ENCODE results near the gene RHBDL1.
A peak's percentile ranks its signal among the peaks of the same experiment; 100 is the strongest.

Gene RHBDL1

DNA sequence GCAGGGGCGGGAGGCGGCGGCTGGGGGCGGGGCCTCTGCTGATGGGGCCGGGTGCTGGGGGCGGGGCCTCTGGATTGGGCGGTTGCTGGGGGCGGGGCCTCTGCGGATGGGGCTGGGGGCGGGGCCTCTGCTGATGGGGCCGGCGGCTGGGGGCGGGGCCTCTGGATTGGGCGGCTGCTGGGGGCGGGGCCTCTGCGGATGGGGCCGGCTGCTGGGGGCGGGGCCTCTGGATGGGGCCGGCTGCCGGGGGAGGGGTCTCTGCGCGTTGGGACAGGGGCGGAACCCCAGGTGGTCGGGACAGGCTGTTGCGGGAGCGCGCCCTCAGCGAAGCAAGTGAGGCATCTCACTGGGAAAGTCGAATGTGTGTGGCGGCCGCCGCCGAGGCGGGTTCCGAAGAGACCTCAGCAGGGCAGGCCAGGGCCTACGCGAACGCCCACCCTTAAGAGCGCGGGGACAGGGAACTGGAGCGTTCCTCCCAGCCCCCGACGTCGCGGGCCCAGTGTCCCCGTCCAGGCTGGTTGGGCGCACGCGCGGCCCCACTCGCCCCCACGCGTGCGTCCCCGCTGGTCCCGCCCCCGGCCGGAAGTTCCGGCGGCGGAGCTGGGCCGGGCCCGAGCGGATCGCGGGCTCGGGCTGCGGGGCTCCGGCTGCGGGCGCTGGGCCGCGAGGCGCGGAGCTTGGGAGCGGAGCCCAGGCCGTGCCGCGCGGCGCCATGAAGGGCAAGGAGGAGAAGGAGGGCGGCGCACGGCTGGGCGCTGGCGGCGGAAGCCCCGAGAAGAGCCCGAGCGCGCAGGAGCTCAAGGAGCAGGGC, 4.5 kb downstream of the RHBDL1 start, which contains the start of gene STUB1:
Gene STUB1, plus strand, starts transcription at position 597 of the 811 bp plus-strand sequence. Its CDS starts 116 bp downstream, at position 713.
- peak within 1 kb of the TSS; percentile 52 for H4K8ac ChIP-seq (ENCODE audit: low read depth, low read length)
- peak; percentile 87 for DNase-seq (ENCODE audit: low spot score)
- H2BK120ac ChIP-seq (ENCODE audit: low read depth, low read length), result no peak within 1 kb of the TSS
- H2BK5ac ChIP-seq (ENCODE audit: low read length), result peak within 1 kb of the TSS; percentile 91
- no peak within 1 kb of the TSS for H3K4ac ChIP-seq (ENCODE audit: low read length)
- peak within 1 kb of the TSS; percentile 61 for H3K14ac ChIP-seq (ENCODE audit: low read length)
- H4K91ac ChIP-seq (ENCODE audit: low read depth, low read length, poor library complexity), result no peak within 1 kb of the TSS
- H3K79me1 ChIP-seq (ENCODE audit: low read depth, low read length), result peaks cover 30% of the 10 kb centered on the region
- peak within 1 kb of the TSS; percentile 87 to 98 for H3K4me3 ChIP-seq (ENCODE audit: low read length in 2 of 2)
- peaks cover 0 to 10% (median 0%) of the 10 kb centered on the region in 3 experiments for H3K27me3 ChIP-seq (ENCODE audit: control insufficient read depth in 3 of 3, insufficient read depth in 3 of 3, low read depth in 1 of 3, low read length in 3 of 3)
- peak within 1 kb of the TSS; percentile 94 for H3K9ac ChIP-seq (ENCODE audit: low read depth, low read length, poor library complexity)
- peaks cover 7 to 25% of the 10 kb centered on the region in 2 donors for H3K4me1 ChIP-seq (ENCODE audit: control insufficient read depth in 2 of 2, insufficient read depth in 1 of 2, low read depth in 1 of 2, low read length in 2 of 2)
- H2AFZ ChIP-seq (ENCODE audit: low read length), result peak within 1 kb of the TSS; percentile 95
- H2AK5ac ChIP-seq (ENCODE audit: low read depth, low read length), result peak within 1 kb of the TSS; percentile 86
- peaks cover 23 to 35% of the 10 kb centered on the region in 2 donors for H3K36me3 ChIP-seq (replicated peaks in 1 of 2; ENCODE audit: control insufficient read depth in 2 of 2, insufficient read depth in 2 of 2, low read length in 2 of 2)
- H3K27ac ChIP-seq (replicated peaks; ENCODE audit: low read length), result peak within 1 kb of the TSS; percentile 93
- H2BK12ac ChIP-seq (ENCODE audit: low read length), result no peak within 1 kb of the TSS
- peak within 1 kb of the TSS; percentile 98 for H3K23ac ChIP-seq (ENCODE audit: low read depth, low read length, poor library complexity)
- H3K18ac ChIP-seq (ENCODE audit: low read length), result peak within 1 kb of the TSS; percentile 99
- peaks cover 0 to 2% of the 10 kb centered on the region in 2 donors for H3K9me3 ChIP-seq (replicated peaks in 1 of 2; ENCODE audit: control insufficient read depth in 2 of 2, insufficient read depth in 1 of 2, low read depth in 1 of 2, low read length in 2 of 2)
- H3K4me2 ChIP-seq (ENCODE audit: insufficient read depth, low read length, poor library complexity, severe bottlenecking), result peak within 1 kb of the TSS; percentile 97
- WGBS, 2 donors (ENCODE audit: extremely low coverage in 2 of 2, insufficient read length in 2 of 2, insufficient replicate concordance in 1 of 2), result no CpG with 5 or more reads among the region's 91 CpGs
- peak within 1 kb of the TSS; percentile 92 for H2BK15ac ChIP-seq (ENCODE audit: low read length)

- Histone ChIP-seq H2AK5ac (ENCODE audit: low read depth, low read length) (peak overlapping the region; percentile 86), H2BK12ac (ENCODE audit: low read length) (no peak overlapping the region), H4K91ac (ENCODE audit: low read depth, low read length, poor library complexity) (no peak overlapping the region), H3K4ac (ENCODE audit: low read length) (no peak overlapping the region), H3K14ac (ENCODE audit: low read length) (peak overlapping the region; percentile 61), H3K23ac (ENCODE audit: low read depth, low read length, poor library complexity) (peak overlapping the region; percentile 98), H2BK5ac (ENCODE audit: low read length) (peak overlapping the region; percentile 82), H3K18ac (ENCODE audit: low read length) (peak overlapping the region; percentile 99), H4K8ac (ENCODE audit: low read depth, low read length) (no peak overlapping the region), H3K9ac (ENCODE audit: low read depth, low read length, poor library complexity) (peak overlapping the region; percentile 94), H3K4me2 (ENCODE audit: insufficient read depth, low read length, poor library complexity, severe bottlenecking) (peak overlapping the region; percentile 96), H3K4me3 (ENCODE audit: low read length in 2 of 2) (peak overlapping the region; percentile 87 to 98), H3K9me3 (replicated peaks in 1 of 2; ENCODE audit: control insufficient read depth in 2 of 2, insufficient read depth in 1 of 2, low read depth in 1 of 2, low read length in 2 of 2) (peaks cover 0 to 2% of the 10 kb centered on the region in 2 donors), H2AFZ (ENCODE audit: low read length) (peak overlapping the region; percentile 95), H2BK15ac (ENCODE audit: low read length) (no peak overlapping the region), H3K4me1 (ENCODE audit: control insufficient read depth in 2 of 2, insufficient read depth in 1 of 2, low read depth in 1 of 2, low read length in 2 of 2) (peaks cover 7 to 21% of the 10 kb centered on the region in 2 donors), H3K36me3 (replicated peaks in 1 of 2; ENCODE audit: control insufficient read depth in 2 of 2, insufficient read depth in 2 of 2, low read length in 2 of 2) (peaks cover 29 to 41% of the 10 kb centered on the region in 2 donors), H3K27me3 (ENCODE audit: control insufficient read depth in 3 of 3, insufficient read depth in 3 of 3, low read depth in 1 of 3, low read length in 3 of 3) (peaks cover 0 to 6% (median 0%) of the 10 kb centered on the region in 3 experiments), H3K27ac (replicated peaks; ENCODE audit: low read length) (peak overlapping the region; percentile 93), H2BK120ac (ENCODE audit: low read depth, low read length) (no peak overlapping the region), H3K79me1 (ENCODE audit: low read depth, low read length) (peaks cover 31% of the 10 kb centered on the region)
- no CpG with 5 or more reads among the region's 38 CpGs for WGBS, 2 donors (ENCODE audit: extremely low coverage in 2 of 2, insufficient read length in 2 of 2, insufficient replicate concordance in 1 of 2)
- DNase-seq (ENCODE audit: low spot score), result no peak
Measured at GRCh38 chr16:680625-680945, 5.1 kb downstream of the RHBDL1 start.

DNA sequence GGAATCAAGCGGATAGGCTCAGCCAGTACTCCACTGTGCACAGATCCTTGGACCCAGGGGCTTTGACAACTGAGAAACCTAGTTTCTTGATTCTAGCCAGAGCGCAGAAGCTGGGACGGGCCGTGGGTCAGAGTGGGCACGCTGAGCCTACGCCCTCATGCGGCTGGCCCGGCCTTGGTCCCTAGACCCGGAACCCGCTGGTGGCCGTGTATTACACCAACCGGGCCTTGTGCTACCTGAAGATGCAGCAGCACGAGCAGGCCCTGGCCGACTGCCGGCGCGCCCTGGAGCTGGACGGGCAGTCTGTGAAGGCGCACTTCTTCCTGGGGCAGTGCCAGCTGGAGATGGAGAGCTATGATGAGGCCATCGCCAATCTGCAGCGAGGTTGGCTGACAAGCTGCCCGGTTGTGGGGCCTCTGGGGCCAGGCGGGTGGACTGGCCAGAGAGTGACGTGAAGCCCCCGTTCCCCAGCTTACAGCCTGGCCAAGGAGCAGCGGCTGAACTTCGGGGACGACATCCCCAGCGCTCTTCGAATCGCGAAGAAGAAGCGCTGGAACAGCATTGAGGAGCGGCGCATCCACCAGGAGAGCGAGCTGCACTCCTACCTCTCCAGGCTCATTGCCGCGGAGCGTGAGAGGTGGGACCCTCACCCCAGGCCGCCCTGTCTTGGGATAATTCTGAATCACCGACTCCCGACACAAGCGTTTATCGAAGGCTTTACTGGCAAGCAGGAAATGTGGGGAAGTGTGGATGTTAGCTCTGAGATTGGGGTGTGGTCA, 5.7 kb downstream of the RHBDL1 start:
- Histone ChIP-seq H4K8ac (ENCODE audit: low read depth, low read length) (peak overlapping the region; percentile 52), H3K23ac (ENCODE audit: low read depth, low read length, poor library complexity) (peak overlapping the region; percentile 68), H3K79me1 (ENCODE audit: low read depth, low read length) (peaks cover 31% of the 10 kb centered on the region), H3K36me3 (replicated peaks in 1 of 2; ENCODE audit: control insufficient read depth in 2 of 2, insufficient read depth in 2 of 2, low read length in 2 of 2) (peaks cover 30 to 46% of the 10 kb centered on the region in 2 donors), H3K18ac (ENCODE audit: low read length) (no peak overlapping the region), H4K91ac (ENCODE audit: low read depth, low read length, poor library complexity) (no peak overlapping the region), H3K9ac (ENCODE audit: low read depth, low read length, poor library complexity) (peak overlapping the region; percentile 90), H2AK5ac (ENCODE audit: low read depth, low read length) (peak overlapping the region; percentile 86), H2AFZ (ENCODE audit: low read length) (no peak overlapping the region), H3K4me2 (ENCODE audit: insufficient read depth, low read length, poor library complexity, severe bottlenecking) (peak overlapping the region; percentile 96), H3K4me1 (ENCODE audit: control insufficient read depth in 2 of 2, insufficient read depth in 1 of 2, low read depth in 1 of 2, low read length in 2 of 2) (peaks cover 7 to 21% of the 10 kb centered on the region in 2 donors), H3K14ac (ENCODE audit: low read length) (peak overlapping the region; percentile 61), H2BK5ac (ENCODE audit: low read length) (peak overlapping the region; percentile 35), H2BK12ac (ENCODE audit: low read length) (no peak overlapping the region), H2BK15ac (ENCODE audit: low read length) (no peak overlapping the region), H3K27ac (replicated peaks; ENCODE audit: low read length) (no peak overlapping the region), H3K9me3 (replicated peaks in 1 of 2; ENCODE audit: control insufficient read depth in 2 of 2, insufficient read depth in 1 of 2, low read depth in 1 of 2, low read length in 2 of 2) (peaks cover 0 to 2% of the 10 kb centered on the region in 2 donors), H3K27me3 (ENCODE audit: control insufficient read depth in 3 of 3, insufficient read depth in 3 of 3, low read depth in 1 of 3, low read length in 3 of 3) (peaks cover 0 to 2% (median 0%) of the 10 kb centered on the region in 3 experiments), H2BK120ac (ENCODE audit: low read depth, low read length) (no peak overlapping the region), H3K4ac (ENCODE audit: low read length) (no peak overlapping the region), H3K4me3 (ENCODE audit: low read length in 2 of 2) (peak overlapping the region; percentile 87 to 98)
- no peak for DNase-seq (ENCODE audit: low spot score)
- WGBS, 2 donors (ENCODE audit: extremely low coverage in 2 of 2, insufficient read length in 2 of 2, insufficient replicate concordance in 1 of 2), result no CpG with 5 or more reads among the region's 44 CpGs

Measured in neuronal stem cell (in vitro differentiated cells).